HG02870 (cell line): ENCODE data around the gene TMIE.

Source experiments
- ATAC-seq: cut with Tn5 transposase; IDR thresholded peaks from one replicate; pipeline ENCODE4 v1.9.1; 2021; ENCODE audit warnings: mild to moderate bottlenecking, moderate library complexity; ENCODE audit not compliant: unreplicated experiment

Gene TMIE, protein sequence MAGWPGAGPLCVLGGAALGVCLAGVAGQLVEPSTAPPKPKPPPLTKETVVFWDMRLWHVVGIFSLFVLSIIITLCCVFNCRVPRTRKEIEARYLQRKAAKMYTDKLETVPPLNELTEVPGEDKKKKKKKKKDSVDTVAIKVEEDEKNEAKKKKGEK

DNA sequence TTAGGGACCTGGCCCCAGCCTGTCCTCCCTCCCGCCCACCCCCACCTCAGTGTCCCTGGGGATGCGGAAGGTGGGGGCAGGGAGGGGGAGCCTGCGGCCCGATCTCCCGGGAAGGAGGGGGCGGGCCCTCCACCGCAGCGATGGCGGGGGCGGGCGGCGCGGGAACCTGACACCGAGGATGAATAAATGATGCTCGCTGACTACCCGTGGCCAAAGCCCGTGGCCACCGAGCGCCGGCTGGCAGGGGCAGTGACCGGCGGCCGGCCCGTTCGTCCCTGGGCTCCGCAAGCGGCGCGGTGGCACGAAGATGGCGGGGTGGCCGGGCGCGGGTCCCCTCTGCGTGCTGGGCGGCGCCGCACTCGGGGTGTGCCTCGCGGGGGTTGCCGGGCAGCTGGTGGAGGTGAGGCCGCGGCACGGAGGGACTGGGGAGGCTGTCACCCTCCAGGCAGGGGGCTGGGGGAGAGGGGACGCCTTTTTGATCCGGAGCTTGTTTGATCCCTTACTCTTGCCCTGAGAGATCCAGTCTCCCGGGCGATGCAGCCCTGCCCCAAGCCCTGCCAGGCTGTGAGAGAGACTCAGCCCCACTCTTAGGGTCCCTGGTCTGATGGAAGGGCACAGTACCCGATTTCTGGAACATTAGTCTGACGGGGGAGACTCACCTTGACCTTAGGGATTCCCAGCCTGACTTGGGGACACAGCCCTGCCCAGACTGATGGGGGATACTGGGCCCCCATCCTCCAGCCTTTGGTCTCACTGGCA, at the start of gene TMIE:
TSS of gene TMIE (plus strand) at position 212 of the 759 bp plus-strand sequence. CDS start at position 308, 96 bp downstream.
- no peak for ATAC-seq

GRCh38 chr3:46655271-46655670, 45.9 kb upstream of the TMIE start:
- no peak for ATAC-seq

DNA sequence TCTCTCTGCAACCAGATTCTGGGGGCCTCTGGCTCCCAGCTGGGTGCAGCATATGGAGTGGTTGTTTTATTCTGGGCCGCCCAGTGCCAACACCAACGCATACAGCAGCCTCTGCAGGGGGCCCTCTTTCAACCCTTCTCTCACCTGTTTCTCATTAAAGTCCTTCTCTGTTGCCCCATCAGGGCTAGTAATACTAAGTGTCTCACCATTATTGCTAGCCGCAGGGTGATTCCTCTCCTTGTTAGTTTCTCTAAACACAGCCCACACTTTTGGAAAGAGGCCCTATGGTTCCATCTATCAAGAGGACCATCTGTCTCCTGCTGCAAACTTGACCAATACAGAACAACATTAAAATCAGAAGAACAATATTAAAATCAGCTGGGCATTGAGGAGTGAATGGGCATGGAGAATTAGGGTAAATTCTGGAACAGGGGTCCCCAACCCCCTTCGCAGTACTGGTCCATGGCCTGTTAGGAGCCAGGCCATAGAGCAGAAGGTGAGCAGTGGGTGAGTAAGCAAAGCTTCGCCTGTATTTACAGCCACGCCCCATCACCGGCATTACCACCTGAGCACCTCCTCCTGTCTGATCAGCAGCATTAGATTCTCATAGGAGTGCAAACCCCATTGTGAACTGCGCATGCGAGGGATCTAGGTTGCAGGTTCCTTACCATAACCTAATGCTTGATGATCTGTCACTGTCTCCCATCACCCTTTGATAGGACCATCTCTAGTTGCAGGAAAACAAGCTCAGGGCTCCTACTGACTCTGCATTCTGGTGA, 44.2 kb upstream of the TMIE start:
- ATAC-seq, result no peak

DNA sequence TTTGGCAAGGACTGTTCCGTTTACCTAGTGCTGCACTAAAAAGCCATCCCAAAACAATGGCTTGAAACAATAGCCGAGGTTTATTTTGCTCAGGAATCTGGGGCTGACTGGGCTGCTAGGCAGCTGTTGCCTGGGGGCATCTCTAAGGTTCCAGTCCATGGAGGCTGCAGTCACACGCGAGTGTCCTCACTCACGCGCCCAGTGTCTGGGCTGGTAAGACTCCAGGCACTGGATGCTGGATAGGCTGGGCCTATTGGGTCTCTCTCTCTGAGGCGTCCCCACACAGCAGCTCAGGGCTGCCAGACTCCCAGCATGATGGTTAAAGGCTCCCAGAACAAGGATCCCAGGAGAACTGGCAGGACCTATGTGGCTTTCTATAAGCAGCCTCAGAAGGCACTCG, 41.9 kb upstream of the TMIE start:
- no peak for ATAC-seq

GRCh38 chr3:46660003-46660402, 41.2 kb upstream of the TMIE start:
- ATAC-seq, result no peak

GRCh38 chr3:46660543-46661523, 40.4 kb upstream of the TMIE start:
- no peak for ATAC-seq

GRCh38 chr3:46661776-46662766, 39.1 kb upstream of the TMIE start:
- no peak for ATAC-seq

- no peak for ATAC-seq
These were observed 38.2 kb upstream of the TMIE start for GRCh38 chr3:46662771-46663551.

- ATAC-seq, result no peak
These were observed 37.5 kb upstream of the TMIE start for GRCh38 chr3:46663591-46664135.

- no peak for ATAC-seq
These were observed 36.8 kb upstream of the TMIE start for GRCh38 chr3:46664188-46664970.

- ATAC-seq, result no peak
These were observed 36.0 kb upstream of the TMIE start for GRCh38 chr3:46664971-46665762.

GRCh38 chr3:46665763-46666452, 35.3 kb upstream of the TMIE start:
- no peak for ATAC-seq

GRCh38 chr3:46666453-46666845, 34.7 kb upstream of the TMIE start:
- ATAC-seq, result no peak

- ATAC-seq, result no peak
These were observed 34.1 kb upstream of the TMIE start for GRCh38 chr3:46667061-46667621.

DNA sequence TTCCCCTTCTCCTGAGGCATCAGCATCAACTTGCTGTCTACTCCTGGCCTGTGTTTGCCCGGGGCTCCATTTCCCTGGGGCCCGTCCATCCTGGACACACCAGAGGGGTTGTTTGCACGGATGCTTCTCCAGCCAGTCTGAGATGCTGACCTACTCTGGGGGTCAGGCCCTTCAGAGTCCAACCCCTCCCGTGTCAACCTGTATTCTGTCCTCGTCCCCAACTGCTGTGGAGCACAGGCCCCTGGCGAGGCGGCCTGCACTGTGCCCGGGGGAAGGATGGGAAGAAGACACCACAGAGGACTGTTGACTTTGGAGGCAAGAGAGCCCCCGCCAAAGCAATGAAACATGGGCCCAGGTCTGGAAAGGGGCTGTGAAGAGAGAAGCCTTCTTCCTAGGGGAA, 33.5 kb upstream of the TMIE start:
- ATAC-seq, result no peak

DNA sequence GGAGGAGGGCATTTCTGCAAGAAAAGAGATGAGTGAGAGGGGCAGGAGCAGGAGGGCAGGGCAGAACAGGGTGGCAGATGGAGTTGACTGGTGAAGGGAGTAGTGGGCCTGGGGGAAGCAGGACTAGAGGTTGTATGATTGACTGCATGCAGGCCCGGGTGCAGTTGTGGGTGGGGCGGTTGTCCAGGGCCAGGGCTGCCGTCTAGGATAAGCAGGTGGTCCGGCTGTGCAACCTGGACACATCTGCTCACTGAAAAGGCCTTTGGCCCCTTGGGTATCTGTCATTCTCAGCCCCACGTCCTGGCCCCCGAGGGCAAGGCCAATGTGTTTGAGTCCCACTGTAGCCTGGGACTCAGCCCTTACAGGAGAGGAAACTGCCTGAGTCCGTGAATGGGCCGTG, 33.1 kb upstream of the TMIE start:
- ATAC-seq, result no peak
